IPS DF 19.7 (cell line): ENCODE measurements around the gene MAOB.

ENCODE experiments used
- DNase-seq: peaks from one replicate; pipeline ENCODE4 v3.0.0-alpha.2; 2013; ENCODE audit warnings: low read depth, low spot score

The MAOB gene

GRCh38 chrX:43860646-43861370 lies 21.4 kb downstream of the MAOB start:
- no peak for DNase-seq

GRCh38 chrX:43853225-43853828 lies 28.9 kb downstream of the MAOB start:
- no peak for DNase-seq

GRCh38 chrX:43850629-43851028 lies 31.6 kb downstream of the MAOB start:
- no peak for DNase-seq

GRCh38 chrX:43849173-43849572 lies 33.1 kb downstream of the MAOB start:
- DNase-seq, result no peak

- DNase-seq, result no peak
Observed at GRCh38 chrX:43847352-43847751, 34.9 kb downstream of the MAOB start.

GRCh38 chrX:43846558-43846957 lies 35.7 kb downstream of the MAOB start:
- DNase-seq, result no peak

- no peak for DNase-seq
Observed at GRCh38 chrX:43845776-43846175, 36.5 kb downstream of the MAOB start.

GRCh38 chrX:43840265-43840664 lies 42.0 kb downstream of the MAOB start:
- no peak for DNase-seq

- DNase-seq, result no peak
Observed at GRCh38 chrX:43836435-43837184, 45.6 kb downstream of the MAOB start.

GRCh38 chrX:43835559-43835958 lies 46.7 kb downstream of the MAOB start:
- no peak for DNase-seq

GRCh38 chrX:43827791-43828190 lies 54.5 kb downstream of the MAOB start:
- no peak for DNase-seq

GRCh38 chrX:43822014-43822413 lies 60.2 kb downstream of the MAOB start:
- DNase-seq, result no peak

GRCh38 chrX:43817444-43817843 lies 64.8 kb downstream of the MAOB start:
- no peak for DNase-seq

- DNase-seq, result no peak
Observed at GRCh38 chrX:43815209-43815608, 67.0 kb downstream of the MAOB start.

GRCh38 chrX:43813898-43814297 lies 68.4 kb downstream of the MAOB start:
- no peak for DNase-seq

GRCh38 chrX:43813319-43813718 lies 68.9 kb downstream of the MAOB start:
- no peak for DNase-seq

- no peak for DNase-seq
Observed at GRCh38 chrX:43809463-43809862, 72.8 kb downstream of the MAOB start.

- DNase-seq, result no peak
Observed at GRCh38 chrX:43808231-43808630, 74.0 kb downstream of the MAOB start.

- DNase-seq, result no peak
Observed at GRCh38 chrX:43805579-43805978, 76.7 kb downstream of the MAOB start.

GRCh38 chrX:43804021-43804420 lies 78.2 kb downstream of the MAOB start:
- DNase-seq, result no peak

- no peak for DNase-seq
Observed at GRCh38 chrX:43785930-43786591, 96.2 kb downstream of the MAOB start.

GRCh38 chrX:43758044-43758443 lies 124.2 kb downstream of the MAOB start:
- no peak for DNase-seq
